ENCODE results near the gene PSMB9. TPM values are rescaled to one million over a fixed set of nuclear protein-coding genes. Genes with fewer than 3 reads are reported as not detected.

The PSMB9 gene
- polyA plus RNA-seq, 1 donor from 2014 or later = not detected

GRCh38 chr6:32807020-32807580 lies 46.9 kb upstream of the PSMB9 start:
- Histone ChIP-seq H2AFZ (ENCODE audit: low read depth, low read length) (no peak overlapping the region), H3K4me2 (ENCODE audit: low read length) (no peak overlapping the region), H3K9me2 (ENCODE audit: insufficient read depth, low read length) (no peaks in the 10 kb centered on the region), H3K36me3 (ENCODE audit: insufficient read depth, low read length) (no peaks in the 10 kb centered on the region), H3K4me3 (ENCODE audit: low read length) (no peak overlapping the region), H3K9me3 (ENCODE audit: low read length) (no peaks in the 10 kb centered on the region), H3K27me3 (ENCODE audit: insufficient read depth, low read depth, low read length) (no peaks in the 10 kb centered on the region), H4K20me1 (ENCODE audit: insufficient read depth) (no peaks in the 10 kb centered on the region), H3K27ac (ENCODE audit: low read length) (no peak overlapping the region), H3F3A (ENCODE audit: insufficient read depth, low read length, poor library complexity, severe bottlenecking) (no peaks in the 10 kb centered on the region), H3K79me2 (replicated peaks; ENCODE audit: insufficient read depth, low read length) (no peaks in the 10 kb centered on the region), H3K9ac (ENCODE audit: low read length) (no peak overlapping the region)
- TF ChIP-seq RAD21 (conservative IDR thresholded peaks at IDR 0.05) = no peak
- no peak for TF ChIP-seq SMC3 (conservative IDR thresholded peaks at IDR 0.05; ENCODE audit: poor library complexity)
- no peak for TF ChIP-seq CTCF (IDR thresholded peaks at IDR 0.05; ENCODE audit: poor library complexity, severe bottlenecking)
- TF ChIP-seq MXI1 (conservative IDR thresholded peaks at IDR 0.05; ENCODE audit: poor library complexity, severe bottlenecking) = no peak
- TF ChIP-seq EP300 (conservative IDR thresholded peaks at IDR 0.05; ENCODE audit: poor library complexity, severe bottlenecking) = no peak
- TF ChIP-seq EZH2 (IDR thresholded peaks at IDR 0.05; ENCODE audit: borderline replicate concordance, insufficient read depth, low read length, poor library complexity, severe bottlenecking) = no peak
- no peak for TF ChIP-seq POLR2AphosphoS5 (IDR thresholded peaks at IDR 0.05)

GRCh38 chr6:32809171-32809570 lies 44.8 kb upstream of the PSMB9 start:
- no peak overlapping the region for H3K27ac ChIP-seq (ENCODE audit: low read length)
- no peaks in the 10 kb centered on the region for H3K9me3 ChIP-seq (ENCODE audit: low read length)
- no peak overlapping the region for H3K4me2 ChIP-seq (ENCODE audit: low read length)
- H2AFZ ChIP-seq (ENCODE audit: low read depth, low read length) = no peak overlapping the region
- H3K9me2 ChIP-seq (ENCODE audit: insufficient read depth, low read length) = no peaks in the 10 kb centered on the region
- H3K9ac ChIP-seq (ENCODE audit: low read length) = no peak overlapping the region
- H3F3A ChIP-seq (ENCODE audit: insufficient read depth, low read length, poor library complexity, severe bottlenecking) = no peaks in the 10 kb centered on the region
- H3K79me2 ChIP-seq (replicated peaks; ENCODE audit: insufficient read depth, low read length) = no peaks in the 10 kb centered on the region
- no peaks in the 10 kb centered on the region for H3K27me3 ChIP-seq (ENCODE audit: insufficient read depth, low read depth, low read length)
- TF ChIP-seq SMC3 (conservative IDR thresholded peaks at IDR 0.05; ENCODE audit: poor library complexity) (no peak), MXI1 (conservative IDR thresholded peaks at IDR 0.05; ENCODE audit: poor library complexity, severe bottlenecking) (no peak), CTCF (IDR thresholded peaks at IDR 0.05; ENCODE audit: poor library complexity, severe bottlenecking) (no peak), REST (IDR thresholded peaks at IDR 0.05; ENCODE audit: borderline replicate concordance) (no peak), EP300 (conservative IDR thresholded peaks at IDR 0.05; ENCODE audit: poor library complexity, severe bottlenecking) (no peak), POLR2AphosphoS5 (IDR thresholded peaks at IDR 0.05) (no peak), RAD21 (conservative IDR thresholded peaks at IDR 0.05) (no peak), EZH2 (IDR thresholded peaks at IDR 0.05; ENCODE audit: borderline replicate concordance, insufficient read depth, low read length, poor library complexity, severe bottlenecking) (no peak), TAF1 (IDR thresholded peaks at IDR 0.05; ENCODE audit: low read depth) (no peak)
- H3K4me3 ChIP-seq (ENCODE audit: low read length) = no peak overlapping the region
- H4K20me1 ChIP-seq (ENCODE audit: insufficient read depth) = no peaks in the 10 kb centered on the region
- no peaks in the 10 kb centered on the region for H3K36me3 ChIP-seq (ENCODE audit: insufficient read depth, low read length)

Data from neural cell (in vitro differentiated cells).